GM19455 (cell line): ENCODE data around the gene ANO10.
A peak's percentile ranks its signal among the peaks of the same experiment; 100 is the strongest.
"Not testable (repeated sequence)": the region's sequence is repeated elsewhere in the genome, so short reads cannot be mapped to it uniquely, and the experiment has no call there.

ENCODE experiments used
- ATAC-seq: cut with Tn5 transposase; IDR thresholded peaks from one replicate; pipeline ENCODE4 v1.9.1; 2021; ENCODE audit not compliant: unreplicated experiment

ANO10 gene

GRCh38 chr3:43379343-43379742 lies 242.5 kb downstream of the ANO10 start:
- no peak for ATAC-seq

GRCh38 chr3:43378066-43378935 lies 243.5 kb downstream of the ANO10 start:
- peak; percentile 85 for ATAC-seq

- no peak for ATAC-seq
Observed at GRCh38 chr3:43373560-43373928, 248.3 kb downstream of the ANO10 start.

GRCh38 chr3:43372809-43373559 lies 248.8 kb downstream of the ANO10 start:
- no peak for ATAC-seq

- no peak for ATAC-seq
Observed at GRCh38 chr3:43372007-43372740, 249.6 kb downstream of the ANO10 start.

- no peak for ATAC-seq
Observed at GRCh38 chr3:43371494-43371893, 250.3 kb downstream of the ANO10 start.

- ATAC-seq, result no peak
Observed at GRCh38 chr3:43370293-43370980, 251.4 kb downstream of the ANO10 start.

- ATAC-seq, result no peak
Observed at GRCh38 chr3:43369404-43370292, 252.2 kb downstream of the ANO10 start.

GRCh38 chr3:43366885-43367284 lies 254.9 kb downstream of the ANO10 start:
- no peak for ATAC-seq

- ATAC-seq, result no peak
Observed at GRCh38 chr3:43366481-43366880, 255.3 kb downstream of the ANO10 start.

- ATAC-seq, result no peak
Observed at GRCh38 chr3:43365601-43366305, 256.1 kb downstream of the ANO10 start.

GRCh38 chr3:43364926-43365325 lies 256.9 kb downstream of the ANO10 start:
- no peak for ATAC-seq

- ATAC-seq, result no peak
Observed at GRCh38 chr3:43364494-43364893, 257.3 kb downstream of the ANO10 start.

- no peak for ATAC-seq
Observed at GRCh38 chr3:43363621-43364266, 258.1 kb downstream of the ANO10 start.

GRCh38 chr3:43362961-43363360 lies 258.9 kb downstream of the ANO10 start:
- no peak for ATAC-seq

GRCh38 chr3:43362183-43362582 lies 259.6 kb downstream of the ANO10 start:
- ATAC-seq, result no peak

GRCh38 chr3:43361077-43361476 lies 260.7 kb downstream of the ANO10 start:
- ATAC-seq, result no peak

GRCh38 chr3:43356033-43356432 lies 265.8 kb downstream of the ANO10 start:
- not testable (repeated sequence) for ATAC-seq
